Endothelial cell of umbilical vein (primary cell): Measurements from ENCODE around the gene FAM222A. TPM values are rescaled to one million over a fixed set of nuclear protein-coding genes. Genes with fewer than 3 reads are reported as not detected.

ENCODE experiments used
- BruUV-seq: library from RNA; stranded (reverse); fragments of 400-500 nt; replicated peaks from 2 replicates; lab custom pipeline; 2021; lab: Mats Ljungman, UMichigan
- CTCF ChIA-PET: fragments of 300-600, 350-600 bp; sonication (Branson Sonifier 250); formaldehyde crosslinking; loops from one replicate; lab custom pipeline; 2021; ENCODE audit warnings: antibody characterized with exemption, inconsistent platforms; lab: Charles Lee
- POLR2A ChIA-PET: fragments of 300-600, 350-600 bp; sonication (Branson Sonifier 250); formaldehyde crosslinking; loops from one replicate; lab custom pipeline; 2021; ENCODE audit warnings: antibody characterized with exemption, inconsistent platforms; lab: Charles Lee
- DNase-seq: peaks from one replicate; pipeline ENCODE4 v3.0.0-alpha.2; 2011; ENCODE audit warnings: low read depth, low spot score
- FAIRE-seq: peaks from 2 replicates; lab custom pipeline; 2011; peaks lifted over from hg19 to GRCh38; lab: Jason Lieb, UNC
- H2AFZ ChIP-seq: 2 replicates; pipeline ENCODE4 v1.6.0; 2012; ENCODE audit warnings: low read depth, low read length, control low read depth, inconsistent platforms
- H3K27ac ChIP-seq: 2 replicates; pipeline ENCODE4 v1.5.1; 2011; ENCODE audit warnings: low read depth, mild to moderate bottlenecking, control low read depth, low read length, moderate library complexity; ENCODE audit not compliant: insufficient read depth
- H3K27me3 ChIP-seq, 2 experiments: 2 replicates each; pipeline versions ENCODE4 v1.6.0 to v1.6.1; 2011; ENCODE audit warnings: low read length in 2 of 2, mixed read lengths in 1 of 2; ENCODE audit not compliant: control insufficient read depth in 2 of 2, insufficient read depth in 2 of 2
- H3K36me3 ChIP-seq, 2 experiments: 2 replicates in 1 of 2; 3 replicates in 1 of 2; pipeline ENCODE4 v1.5.1; 2011; ENCODE audit warnings: low read length in 2 of 2, mild to moderate bottlenecking in 1 of 2, moderate library complexity in 1 of 2; ENCODE audit not compliant: control insufficient read depth in 2 of 2, insufficient read depth in 2 of 2; ENCODE audit errors: extremely low read depth in 1 of 2
- H3K4me1 ChIP-seq: 3 replicates; pipeline ENCODE4 v1.5.1; 2011; ENCODE audit warnings: mild to moderate bottlenecking, low read length; ENCODE audit not compliant: control insufficient read depth, insufficient read depth; ENCODE audit errors: extremely low read depth
- H3K4me2 ChIP-seq: 2 replicates; pipeline ENCODE4 v1.6.1; 2011; ENCODE audit warnings: low read length, control low read depth, mixed read lengths; ENCODE audit not compliant: insufficient read depth
- H3K4me3 ChIP-seq, 3 experiments: fragments of 200-600 bp in 1 of 3; sonication (generic), shearing (Covaris generic) in 1 of 3; replicated peaks in 1 of 3; 2 replicates each; pipeline ENCODE4 v1.5.1; 2011 to 2016; ENCODE audit warnings: control low read depth in 3 of 3, low read length in 3 of 3, mild to moderate bottlenecking in 2 of 3, inconsistent platforms in 1 of 3, low read depth in 1 of 3, moderate library complexity in 1 of 3; ENCODE audit not compliant: insufficient read depth in 1 of 3
- H3K79me2 ChIP-seq: 2 replicates; pipeline ENCODE4 v1.6.0; 2012; ENCODE audit warnings: low read length, inconsistent platforms; ENCODE audit not compliant: control insufficient read depth, insufficient read depth
- H3K9ac ChIP-seq: replicated peaks from 2 replicates; pipeline ENCODE3; 2011; ENCODE audit warnings: low read length, control low read depth; ENCODE audit not compliant: insufficient read depth; ENCODE audit errors: extremely low read depth
- H3K9me1 ChIP-seq: replicated peaks from 3 replicates; pipeline ENCODE4 v1.6.0; 2011; ENCODE audit warnings: mild to moderate bottlenecking, low read length; ENCODE audit not compliant: control insufficient read depth, insufficient read depth; ENCODE audit errors: extremely low read depth
- H3K9me3 ChIP-seq: replicated peaks from 2 replicates; pipeline ENCODE4 v1.5.1; 2012; ENCODE audit warnings: low read length, inconsistent platforms; ENCODE audit not compliant: control insufficient read depth, insufficient read depth
- H4K20me1 ChIP-seq: replicated peaks from 2 replicates; pipeline ENCODE3; 2011; ENCODE audit warnings: mild to moderate bottlenecking, low read length; ENCODE audit not compliant: control insufficient read depth, insufficient read depth; ENCODE audit errors: extremely low read depth
- CTCF ChIP-seq, 2 donors: IDR thresholded peaks; 1 replicate in 1 of 2; 2 replicates in 1 of 2; pipeline ENCODE4 v1.5.1; 2011; ENCODE audit warnings: low read length in 2 of 2, mild to moderate bottlenecking in 2 of 2, moderate library complexity in 2 of 2, control low read depth in 1 of 2, inconsistent platforms in 1 of 2, low read depth in 1 of 2; ENCODE audit not compliant: insufficient read depth in 1 of 2; ENCODE audit errors: extremely low read depth in 1 of 2
- FOS ChIP-seq: IDR thresholded peaks from 2 replicates; pipeline ENCODE4 v1.6.1; 2011; ENCODE audit warnings: mild to moderate bottlenecking, low read length, moderate library complexity, borderline replicate concordance; ENCODE audit not compliant: insufficient read depth
- JUN ChIP-seq: IDR thresholded peaks from 2 replicates; pipeline ENCODE4 v1.6.1; 2011; ENCODE audit warnings: borderline replicate concordance, low read depth; ENCODE audit not compliant: insufficient read length, insufficient read depth
- POLR2AphosphoS5 ChIP-seq: IDR thresholded peaks from 2 replicates; pipeline ENCODE4 v1.6.1; 2012; ENCODE audit warnings: low read depth, mild to moderate bottlenecking, control low read depth, low read length, moderate library complexity; ENCODE audit not compliant: insufficient read depth
- dilution Hi-C: fragments of 300-500 bp; cut with MboI; formaldehyde crosslinking; loops from one replicate; pipeline ENCODE4 v1.15.0; 2019; ENCODE audit warnings: low sequenced_read_pairs; ENCODE audit not compliant: extremely low pct_ligation_motif_present
- intact Hi-C: fragments of 100-400 bp; cut with micrococcal nuclease; formaldehyde crosslinking; loops from one replicate; pipeline ENCODE4 v1.10.0; 2022
- polyA plus RNA-seq, 4 experiments: library from polyadenylated mRNA; depleted of rRNA in 3 of 4; stranded (reverse) in 3 of 4; unstranded in 1 of 4; fragments of >200 nt; gene quantifications; 2 replicates each; pipeline versions ENCODE4 v1.2.1 to v1.2.3, GENCODE V29; 2011 to 2012; ENCODE audit warnings: missing spikeins in 1 of 4
- total RNA-seq: library from RNA; stranded (reverse); gene quantifications from 2 replicates; pipeline ENCODE4 v1.2.3, GENCODE V29; 2021
- TF ChIP-seq, protein P1 (sequence below): IDR thresholded peaks from 2 replicates; pipeline ENCODE4 v1.6.1; 2011; ENCODE audit not compliant: insufficient read depth, insufficient read length

FAM222A gene
- total and polyA plus RNA-seq, 2 donors (not counting 3 experiments of a cell fraction or from before 2014, with no cell fraction given) = 0.62 to 1.7 TPM

GRCh38 chr12:109738209-109738608 is 24.6 kb downstream of the FAM222A start:
- FAIRE-seq (no peak), DNase-seq (no peak)
- Histone ChIP-seq H3K36me3 (no peaks in the 10 kb centered on the region), H3K79me2 (no peaks in the 10 kb centered on the region), H3K9me1 (no peaks in the 10 kb centered on the region), H4K20me1 (no peaks in the 10 kb centered on the region), H3K4me2 (no peak overlapping the region), H3K4me3 (no peak overlapping the region), H3K4me1 (peaks cover 8% of the 10 kb centered on the region), H3K9me3 (no peaks in the 10 kb centered on the region), H3K9ac (no peak overlapping the region), H3K27me3 (no peaks in the 10 kb centered on the region), H2AFZ (no peak overlapping the region), H3K27ac (no peak overlapping the region)
- BruUV-seq = no TSS peak
- dilution Hi-C loops = no loop called here
- CTCF ChIA-PET = no interaction called here
- intact Hi-C loops = no loop called here
- POLR2A ChIA-PET = no interaction called here
- TF ChIP-seq JUN (no peak), POLR2AphosphoS5 (no peak), CTCF (IDR thresholded peaks at IDR 0.05; ENCODE audit: extremely low read depth in 1 of 2, insufficient read depth in 1 of 2, low read depth in 1 of 2, low read length in 2 of 2) (no peak)

DNA sequence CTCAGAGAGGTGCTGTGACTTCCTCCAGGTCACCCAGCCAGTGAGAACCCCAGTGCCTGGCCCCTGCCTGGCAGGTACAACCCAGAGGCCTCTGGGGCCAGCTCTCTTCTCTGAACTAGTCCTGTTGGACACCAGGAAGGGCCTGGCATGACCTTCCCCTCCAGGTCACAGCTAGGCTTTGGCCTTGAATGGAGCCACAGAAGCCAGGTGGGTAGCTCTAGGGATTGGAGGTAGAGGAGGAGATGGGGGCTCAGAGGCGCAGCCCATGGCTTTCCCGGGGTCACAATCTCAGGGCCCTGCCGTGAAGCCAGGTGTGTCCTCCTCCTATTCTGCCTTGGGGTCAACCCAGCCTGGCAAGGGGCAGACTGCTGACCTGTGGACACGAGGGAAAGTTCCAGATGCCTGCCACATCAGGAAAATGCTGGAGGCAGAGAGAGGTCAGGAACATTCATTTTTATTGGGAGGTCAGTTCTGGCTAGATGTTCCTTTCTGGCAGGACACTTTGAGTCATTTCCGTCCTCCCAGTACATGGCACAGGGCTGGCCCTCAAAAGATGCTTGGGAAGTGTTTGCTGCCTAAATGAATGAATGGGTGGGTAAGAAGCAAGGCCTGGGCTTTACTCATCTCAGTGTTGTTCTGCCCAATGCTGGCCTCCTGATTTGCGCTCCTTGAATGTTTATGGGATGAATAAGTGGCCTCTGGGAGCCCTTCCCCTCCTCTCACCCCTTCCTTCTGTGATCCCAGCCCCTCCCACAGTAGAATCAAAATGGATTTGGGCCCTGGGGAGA is 25.4 kb downstream of the FAM222A start:
- FAIRE-seq (peak; percentile 62), DNase-seq (no peak)
- Histone ChIP-seq H3K36me3 (no peaks in the 10 kb centered on the region), H3K79me2 (no peaks in the 10 kb centered on the region), H3K4me3 (no peak overlapping the region), H3K9me1 (no peaks in the 10 kb centered on the region), H3K4me1 (peaks cover 8% of the 10 kb centered on the region), H4K20me1 (no peaks in the 10 kb centered on the region), H3K27ac (no peak overlapping the region), H3K9ac (no peak overlapping the region), H2AFZ (no peak overlapping the region), H3K27me3 (no peaks in the 10 kb centered on the region), H3K9me3 (no peaks in the 10 kb centered on the region), H3K4me2 (no peak overlapping the region)
- TF ChIP-seq FOS = no peak
- TF ChIP-seq, protein P1, sequence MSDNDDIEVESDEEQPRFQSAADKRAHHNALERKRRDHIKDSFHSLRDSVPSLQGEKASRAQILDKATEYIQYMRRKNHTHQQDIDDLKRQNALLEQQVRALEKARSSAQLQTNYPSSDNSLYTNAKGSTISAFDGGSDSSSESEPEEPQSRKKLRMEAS = no peak
- no peak for TF ChIP-seq POLR2AphosphoS5
- no peak for TF ChIP-seq JUN
- no TSS peak for BruUV-seq
- intact Hi-C loops (no loop called here), dilution Hi-C loops (no loop called here)
- ChIA-PET POLR2A (no interaction called here), CTCF (interaction anchor here (1.2 to 1.6 kb wide), 4 partner anchors 10 to 142 kb away, joined by 3 to 13 read pairs (median 6); no protein-coding TSS in a partner anchor)
